ENCODE measurements around the gene ANKRD6. TPM values are rescaled to one million over a fixed set of nuclear protein-coding genes. Genes with fewer than 3 reads are reported as not detected.

ANKRD6 gene
- total RNA-seq, 4 donors from 2014 or later, result 1.6 to 6.8 (median 2.9) TPM

- in situ Hi-C loops (cut with MboI; ENCODE audit: low sequenced_read_pairs in 4 of 4) (no loop called here), intact Hi-C loops (cut with DNase I; ENCODE audit: low total_unique reads) (loop anchor here (5.0 to 10.0 kb wide), 3 partner anchors 377 to 1061 kb away; no protein-coding TSS in a partner anchor)
- no peak overlapping the region for H3K4me3 ChIP-seq
- H3K27ac ChIP-seq, result no peak overlapping the region
- no peaks in the 10 kb centered on the region for H3K9me3 ChIP-seq
- no peak for ATAC-seq
- H3K36me3 ChIP-seq, result no peaks in the 10 kb centered on the region
- no peaks in the 10 kb centered on the region for H3K27me3 ChIP-seq
- DNase-seq, result no peak
- H3K4me1 ChIP-seq, result peaks cover 19 to 22% of the 10 kb centered on the region in 2 donors
- TF ChIP-seq POLR2A (IDR thresholded peaks at IDR 0.05) (no peak), CTCF (IDR thresholded peaks at IDR 0.05 in 4 of 5, conservative IDR thresholded peaks at IDR 0.05 in 1 of 5) (no peak)
Measured at GRCh38 chr6:89414215-89414614, 18.7 kb upstream of the ANKRD6 start.

GRCh38 chr6:89415185-89415584, 17.8 kb upstream of the ANKRD6 start:
- H3K36me3 ChIP-seq, result no peaks in the 10 kb centered on the region
- H3K4me1 ChIP-seq, result peaks cover 10 to 12% of the 10 kb centered on the region in 2 donors
- no peak for ATAC-seq
- DNase-seq, result no peak
- H3K27me3 ChIP-seq, result no peaks in the 10 kb centered on the region
- in situ Hi-C loops (cut with MboI; ENCODE audit: low sequenced_read_pairs in 4 of 4) (no loop called here), intact Hi-C loops (cut with DNase I; ENCODE audit: low total_unique reads) (loop anchor here (10.0 kb wide), 1 partner anchor 1060 kb away; no protein-coding TSS in a partner anchor)
- no peaks in the 10 kb centered on the region for H3K9me3 ChIP-seq
- no peak for TF ChIP-seq CTCF (IDR thresholded peaks at IDR 0.05 in 4 of 5, conservative IDR thresholded peaks at IDR 0.05 in 1 of 5)
- no peak for TF ChIP-seq POLR2A (IDR thresholded peaks at IDR 0.05)
- no peak overlapping the region for H3K4me3 ChIP-seq
- no peak overlapping the region for H3K27ac ChIP-seq

GRCh38 chr6:89416796-89417195, 16.2 kb upstream of the ANKRD6 start:
- no peak overlapping the region for H3K4me3 ChIP-seq
- no peak for ATAC-seq
- H3K4me1 ChIP-seq, result peaks cover 5% of the 10 kb centered on the region in 2 donors
- in situ Hi-C loops (cut with MboI; ENCODE audit: low sequenced_read_pairs in 4 of 4), result no loop called here
- intact Hi-C loops (cut with DNase I; ENCODE audit: low total_unique reads), result loop anchor here (10.0 kb wide), 1 partner anchor 1058 kb away; no protein-coding TSS in a partner anchor
- TF ChIP-seq CTCF (IDR thresholded peaks at IDR 0.05 in 4 of 5, conservative IDR thresholded peaks at IDR 0.05 in 1 of 5), result no peak
- H3K27me3 ChIP-seq, result no peaks in the 10 kb centered on the region
- H3K36me3 ChIP-seq, result no peaks in the 10 kb centered on the region
- no peaks in the 10 kb centered on the region for H3K9me3 ChIP-seq
- H3K27ac ChIP-seq, result no peak overlapping the region
- no peak for DNase-seq

- ATAC-seq (peak in 1 of 2 donors; percentile 42), DNase-seq (no peak)
- TF ChIP-seq POLR2A (IDR thresholded peaks at IDR 0.05), result no peak
- TF ChIP-seq CTCF (IDR thresholded peaks at IDR 0.05 in 4 of 5, conservative IDR thresholded peaks at IDR 0.05 in 1 of 5), result no peak
- in situ Hi-C loops (cut with MboI; ENCODE audit: low sequenced_read_pairs in 4 of 4), result loop anchor here in 2 of 4 donors (5.0 to 10.0 kb wide), 2 partner anchors 182 to 184 kb away; no protein-coding TSS in a partner anchor
- intact Hi-C loops (cut with DNase I; ENCODE audit: low total_unique reads), result loop anchor here (5.0 kb wide), 1 partner anchor 58 kb away; no protein-coding TSS in a partner anchor
- Histone ChIP-seq H3K27ac (peak overlapping the region in 1 of 4 donors; percentile 49), H3K4me1 (no peaks in the 10 kb centered on the region), H3K4me3 (no peak overlapping the region), H3K27me3 (no peaks in the 10 kb centered on the region), H3K36me3 (no peaks in the 10 kb centered on the region), H3K9me3 (no peaks in the 10 kb centered on the region)
Measured at GRCh38 chr6:89430201-89430962, 2.6 kb upstream of the ANKRD6 start.
